Measurements from ENCODE around the gene YIPF1.

DNA sequence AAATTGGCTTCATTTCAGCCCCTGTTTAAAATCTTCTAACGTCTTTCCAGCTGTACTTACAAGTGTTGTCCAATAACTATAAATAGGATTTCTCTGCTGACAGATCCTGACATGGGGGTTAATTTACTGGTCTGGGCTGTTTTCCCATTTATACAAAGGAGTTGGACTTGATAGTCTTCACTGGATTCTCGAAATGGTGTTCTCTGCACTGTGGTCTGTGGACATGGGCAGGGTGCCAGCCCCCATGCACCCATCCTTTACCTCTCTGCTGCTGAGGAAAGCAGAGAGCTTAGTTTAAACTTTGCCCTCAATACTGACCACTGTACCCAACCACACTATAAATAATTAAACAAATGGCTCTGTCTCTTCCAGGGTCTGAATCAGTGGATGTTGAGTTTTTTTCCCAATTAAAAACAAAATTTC is 9.6 kb upstream of the YIPF1 start:
- TF ChIP-seq, protein P1, sequence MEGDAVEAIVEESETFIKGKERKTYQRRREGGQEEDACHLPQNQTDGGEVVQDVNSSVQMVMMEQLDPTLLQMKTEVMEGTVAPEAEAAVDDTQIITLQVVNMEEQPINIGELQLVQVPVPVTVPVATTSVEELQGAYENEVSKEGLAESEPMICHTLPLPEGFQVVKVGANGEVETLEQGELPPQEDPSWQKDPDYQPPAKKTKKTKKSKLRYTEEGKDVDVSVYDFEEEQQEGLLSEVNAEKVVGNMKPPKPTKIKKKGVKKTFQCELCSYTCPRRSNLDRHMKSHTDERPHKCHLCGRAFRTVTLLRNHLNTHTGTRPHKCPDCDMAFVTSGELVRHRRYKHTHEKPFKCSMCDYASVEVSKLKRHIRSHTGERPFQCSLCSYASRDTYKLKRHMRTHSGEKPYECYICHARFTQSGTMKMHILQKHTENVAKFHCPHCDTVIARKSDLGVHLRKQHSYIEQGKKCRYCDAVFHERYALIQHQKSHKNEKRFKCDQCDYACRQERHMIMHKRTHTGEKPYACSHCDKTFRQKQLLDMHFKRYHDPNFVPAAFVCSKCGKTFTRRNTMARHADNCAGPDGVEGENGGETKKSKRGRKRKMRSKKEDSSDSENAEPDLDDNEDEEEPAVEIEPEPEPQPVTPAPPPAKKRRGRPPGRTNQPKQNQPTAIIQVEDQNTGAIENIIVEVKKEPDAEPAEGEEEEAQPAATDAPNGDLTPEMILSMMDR (IDR thresholded peaks at IDR 0.05; ENCODE audit: low read length): no peak
- TF ChIP-seq EZH2 (optimal IDR thresholded peaks at IDR 0.05; ENCODE audit: low read depth, low read length): no peak
- TF ChIP-seq EZH2phosphoT487 (IDR thresholded peaks at IDR 0.05; ENCODE audit: low read length): no peak
